Pancreas (tissue), 10 donors: ENCODE results near the gene ZC3H7B. TPM values are rescaled to one million over a fixed set of nuclear protein-coding genes. Genes with fewer than 3 reads are reported as not detected.

Experiments
- ATAC-seq, 4 donors: fragments of 200-7000 bp; cut with Tn5 transposase; one replicate each; pipeline versions ENCODE4 v1.8.0 to v1.9.1; 2020; ENCODE audit warnings: mild to moderate bottlenecking in 4 of 4, moderate library complexity in 4 of 4
- DNase-seq, 6 donors: peaks; one replicate each; pipeline ENCODE4 v3.0.0-alpha.2; 2020
- FAIRE-seq: peaks from 2 replicates; lab custom pipeline; 2012; peaks lifted over from hg19 to GRCh38; lab: Jason Lieb, UNC
- H3K27ac ChIP-seq, 4 donors: fragments of 200-600 bp; sonication (generic); 1 replicate in 3 of 4; 2 replicates in 1 of 4; pipeline versions ENCODE4 v1.5.0 to v1.8.0; 2020
- H3K27me3 ChIP-seq, 4 donors: fragments of 200-600 bp; one replicate each; pipeline ENCODE4 v1.8.0; 2021
- H3K36me3 ChIP-seq, 3 donors: fragments of 200-600 bp; sonication (generic) in 1 of 3; one replicate each; pipeline versions ENCODE4 v1.5.0 to v1.8.0; 2020 to 2021
- H3K4me1 ChIP-seq, 3 donors: fragments of 200-600 bp; one replicate each; pipeline ENCODE4 v1.8.0; 2021
- H3K4me3 ChIP-seq, 4 donors: fragments of 200-600 bp; sonication (generic) in 2 of 4; one replicate each; pipeline versions ENCODE4 v1.5.0 to v1.8.0; 2020 to 2021
- H3K9me3 ChIP-seq, 4 donors: fragments of 200-600 bp; one replicate each; pipeline ENCODE4 v1.8.0; 2021
- CTCF ChIP-seq, 4 donors: fragments of 200-600 bp; sonication (generic) in 3 of 4; IDR thresholded peaks; one replicate each; pipeline versions ENCODE4 v1.5.0 to v1.8.0; 2021; ENCODE audit warnings: antibody characterized with exemption in 4 of 4
- WGBS, 2 donors: extraction: QIAGEN DNeasy Blood & Tissue Kit; methylation state at CpG; one replicate each; pipeline ENCODE4 v1.1.7; 2013; 5-methylcytosine and 5-hydroxymethylcytosine counted together
- intact Hi-C, 3 donors: fragments of 100-400 bp; cut with DNase I; formaldehyde crosslinking; loops; one replicate each; pipeline versions ENCODE4 v1.11.1 to v1.14.2; 2022
- microRNA-seq, 2 donors: library from miRNA; unstranded; fragments of <30 nt; microRNA quantifications; one replicate each; pipeline versions ENCODE4 to v1.1.0, GENCODE V29; 2019 to 2020
- polyA plus RNA-seq, 2 donors: library from polyadenylated mRNA; stranded (reverse); fragments of 200-250 nt; gene quantifications; one replicate each; pipeline ENCODE4 v1.2.3, GENCODE V29; 2013
- total RNA-seq, 6 donors: library from RNA; stranded (reverse); fragmentation: NEBNext Ultra II Directional in 4 of 6; extraction: Animal tissue kit (Norgen Biotek cat#: 25700) in 4 of 6; gene quantifications; one replicate each; pipeline versions ENCODE4 v1.2.1 to v1.2.4, GENCODE V29; 2021 to 2023
- donor health status: healthy with polysubstance abuse.
- donor health status: DM: no; HTN: no; CAD: no; lungs with moderate emphysema.
- donor health status: DM: no; HTN: no; CAD: no.
- donor health status: control.
- donor health status: control.
- donor health status: Bipolar disorder and iron deficiency.
- donor health status: DM: yes; HTN: yes; CAD: no.
- donor health status: DM: no; HTN: no; CAD: no.
- donor health status: DM: no; HTN: no; CAD: no.
- donor health status: DM: yes; HTN: yes; CAD: no.

ZC3H7B gene
- total and polyA plus RNA-seq, 8 donors = 20.9 to 46.8 (median 27.0) TPM

GRCh38 chr22:41407433-41407832, 106.1 kb downstream of the ZC3H7B start:
- peaks cover 9 to 16% (median 11%) of the 10 kb centered on the region in 3 donors for H3K4me1 ChIP-seq
- WGBS, 2 donors = 89 to 93% methylated on average over 3 of the region's 3 CpGs
- H3K36me3 ChIP-seq = no peaks in the 10 kb centered on the region
- no peak for TF ChIP-seq CTCF (IDR thresholded peaks at IDR 0.05)
- no peak for ATAC-seq
- FAIRE-seq = no peak
- H3K27ac ChIP-seq = no peak overlapping the region
- intact Hi-C loops = loop anchor here in 2 of 3 donors (5.0 to 10.0 kb wide), 2 partner anchors 40 to 117 kb away; partner anchors contain the start of gene TOB2 (in 1 of the 2)
- no peaks in the 10 kb centered on the region for H3K9me3 ChIP-seq
- no peak for DNase-seq
- H3K27me3 ChIP-seq = no peaks in the 10 kb centered on the region
- no peak overlapping the region for H3K4me3 ChIP-seq

DNA sequence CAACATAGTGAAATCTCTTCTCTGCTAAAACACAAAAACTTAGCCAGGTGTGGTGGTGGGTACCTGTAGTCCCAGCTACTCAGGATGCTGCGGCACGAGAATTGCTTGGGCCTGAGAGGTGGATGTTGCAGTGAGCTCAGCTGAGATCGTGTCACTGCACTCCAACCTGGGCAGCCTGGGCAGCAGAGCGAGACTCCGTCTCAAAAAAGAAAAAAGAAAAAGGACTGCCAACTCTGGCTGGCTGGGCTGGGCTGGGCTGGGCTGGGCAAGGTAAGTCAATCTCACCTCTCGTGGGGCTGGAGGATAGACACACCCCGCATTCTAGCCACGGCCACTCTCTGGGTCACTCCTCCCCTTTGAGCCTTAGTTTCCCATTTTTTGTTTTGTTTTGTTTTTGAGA, 107.3 kb downstream of the ZC3H7B start:
- TF ChIP-seq CTCF (IDR thresholded peaks at IDR 0.05) = no peak
- DNase-seq = no peak
- intact Hi-C loops = loop anchor here in 2 of 3 donors (5.0 to 10.0 kb wide), 2 partner anchors 39 to 116 kb away; partner anchors contain the start of gene TOB2 (in 1 of the 2)
- Histone ChIP-seq H3K36me3 (no peaks in the 10 kb centered on the region), H3K27me3 (no peaks in the 10 kb centered on the region), H3K27ac (no peak overlapping the region), H3K4me3 (no peak overlapping the region), H3K4me1 (peaks cover 9 to 15% (median 10%) of the 10 kb centered on the region in 3 donors), H3K9me3 (no peaks in the 10 kb centered on the region)
- WGBS, 2 donors = 89 to 93% methylated on average over 8 of the region's 8 CpGs
- FAIRE-seq = no peak
- ATAC-seq = no peak

Small RNAs within 50 kb of the gene (microRNA-seq; reads per million reads assigned to microRNA genes)
- gene MIR6889 = 0 to 0.29 reads per million in 2 donors

Other genes starting within 250 kb of the ZC3H7B start
- gene EP300, start 208.9 kb upstream of the ZC3H7B start, total RNA-seq = 10 to 100 TPM; 19.3 to 39.7 (median 24.9) TPM
- 10 to 100 TPM in 1 of 2 donors, 1 to 10 TPM in 1; 10.0 to 17.5 TPM for gene EP300, start 208.9 kb upstream of the ZC3H7B start, polyA plus RNA-seq
- gene L3MBTL2, start 96.2 kb upstream of the ZC3H7B start, total RNA-seq = 10 to 100 TPM in 2 of 6 donors, 1 to 10 TPM in 4; 7.9 to 13.2 (median 9.4) TPM
- 10 to 100 TPM; 11.9 to 15.9 TPM for gene L3MBTL2, start 96.2 kb upstream of the ZC3H7B start, polyA plus RNA-seq
- gene CHADL, start 60.6 kb upstream of the ZC3H7B start, total RNA-seq = 1 to 10 TPM in 5 of 6 donors, under 1 TPM in 1; 0.95 to 3.1 (median 1.6) TPM
- gene CHADL, start 60.6 kb upstream of the ZC3H7B start, polyA plus RNA-seq = 1 to 10 TPM; 4.5 to 4.9 TPM
- 10 to 100 TPM; 26.8 to 42.2 (median 30.6) TPM for gene RANGAP1, start 15.3 kb upstream of the ZC3H7B start, total RNA-seq
- gene RANGAP1, start 15.3 kb upstream of the ZC3H7B start, polyA plus RNA-seq = 10 to 100 TPM; 68.2 to 87.9 TPM
- gene TEF, start 80.4 kb downstream of the ZC3H7B start, total RNA-seq = 10 to 100 TPM in 5 of 6 donors, 1 to 10 TPM in 1; 8.3 to 19.6 (median 17.6) TPM
- gene TEF, start 80.4 kb downstream of the ZC3H7B start, polyA plus RNA-seq = 10 to 100 TPM in 1 of 2 donors, 1 to 10 TPM in 1; 8.8 to 18.7 TPM
- gene TOB2, start 145.3 kb downstream of the ZC3H7B start, total RNA-seq = 10 to 100 TPM; 11.0 to 30.5 (median 19.9) TPM
- 10 to 100 TPM; 12.6 to 15.9 TPM for gene TOB2, start 145.3 kb downstream of the ZC3H7B start, polyA plus RNA-seq
- gene PHF5A, start 167.2 kb downstream of the ZC3H7B start, total RNA-seq = 10 to 100 TPM in 5 of 6 donors, 1 to 10 TPM in 1; 8.8 to 18.6 (median 16.2) TPM
- gene PHF5A, start 167.2 kb downstream of the ZC3H7B start, polyA plus RNA-seq = 10 to 100 TPM; 22.1 to 29.7 TPM
- gene ACO2, start 167.6 kb downstream of the ZC3H7B start, total RNA-seq = 10 to 100 TPM; 34.2 to 53.1 (median 40.8) TPM
- 10 to 100 TPM; 19.2 to 33.2 TPM for gene ACO2, start 167.6 kb downstream of the ZC3H7B start, polyA plus RNA-seq
- gene POLR3H, start 242.9 kb downstream of the ZC3H7B start, total RNA-seq = 10 to 100 TPM; 11.0 to 18.9 (median 13.9) TPM
- 10 to 100 TPM; 14.8 to 22.0 TPM for gene POLR3H, start 242.9 kb downstream of the ZC3H7B start, polyA plus RNA-seq